Activated CD8-positive, alpha-beta T cell treated with anti-CD3 and anti-CD28 coated beads, Interleukin-2, amount 10 ng/mL, durations not matched to agents 7 days and 5 days (primary cell): ENCODE data around the gene USP24. TPM values are rescaled to one million over a fixed set of nuclear protein-coding genes. Genes with fewer than 3 reads are reported as not detected.
A peak's percentile ranks its signal among the peaks of the same experiment; 100 is the strongest.

Experiments
- ATAC-seq: fragments of 150-1000 bp; cut with Tn5 transposase; one replicate; pipeline ENCODE4 v1.10.0; 2021; ENCODE audit warnings: moderate library complexity
- CTCF ChIA-PET: fragments of 350-600 bp; sonication (Branson Sonifier 250); formaldehyde crosslinking; loops from one replicate; lab custom pipeline; 2021; ENCODE audit warnings: antibody characterized with exemption; lab: Charles Lee
- POLR2A ChIA-PET: fragments of 350-600 bp; sonication (Branson Sonifier 250); formaldehyde crosslinking; loops from one replicate; lab custom pipeline; 2021; ENCODE audit warnings: antibody characterized with exemption; lab: Charles Lee
- DNase-seq: peaks from one replicate; pipeline ENCODE4 v3.0.0-alpha.2; 2020
- H3K27ac Mint-ChIP-seq: one replicate; pipeline ENCODE4 v1.8.0; 2021; ENCODE audit warnings: mild to moderate bottlenecking, mixed read lengths
- H3K27me3 Mint-ChIP-seq: one replicate; pipeline ENCODE4 v1.8.0; 2021; ENCODE audit warnings: low read depth, mixed read lengths
- H3K36me3 Mint-ChIP-seq: one replicate; pipeline ENCODE4 v1.8.0; 2021; ENCODE audit warnings: low read depth, mixed read lengths
- H3K4me1 Mint-ChIP-seq: one replicate; pipeline ENCODE4 v1.8.0; 2021; ENCODE audit warnings: low read depth, mixed read lengths
- H3K4me3 Mint-ChIP-seq: one replicate; pipeline ENCODE4 v1.8.0; 2021; ENCODE audit warnings: mild to moderate bottlenecking, mixed read lengths
- H3K9me3 Mint-ChIP-seq: one replicate; pipeline ENCODE4 v1.8.0; 2022; ENCODE audit warnings: mixed read lengths; ENCODE audit not compliant: insufficient read depth
- total RNA-seq, 2 experiments: library from RNA; stranded (reverse); gene quantifications; one replicate each; pipeline ENCODE4 v1.2.3, GENCODE V29; 2021

Gene USP24
- total RNA-seq, 2 experiments from 2014 or later = 36.7 to 44.1 TPM

- Mint-ChIP-seq H3K27ac (no peak overlapping the region), H3K4me3 (no peak overlapping the region), H3K27me3 (no peaks in the 10 kb centered on the region), H3K36me3 (peaks cover 42% of the 10 kb centered on the region), H3K4me1 (peaks cover 28% of the 10 kb centered on the region), H3K9me3 (no peaks in the 10 kb centered on the region)
- ATAC-seq = no peak
- ChIA-PET POLR2A (interaction anchor here (2.2 kb wide), 1 partner anchor 62 kb away, joined by 8 read pairs; the partner anchor contains the start of gene USP24), CTCF (interaction anchor here (1.0 to 5.2 kb wide), 6 partner anchors 10 to 125 kb away, joined by 3 to 21 read pairs (median 4); no protein-coding TSS in a partner anchor)
- DNase-seq = no peak
These were observed 62.1 kb downstream of the USP24 start for GRCh38 chr1:55153031-55153430.

- POLR2A ChIA-PET = interaction anchor here (1.2 to 2.2 kb wide), 2 partner anchors 62 to 64 kb away, joined by 3 to 8 read pairs; partner anchors contain the start of gene USP24
- CTCF ChIA-PET = interaction anchor here (0.8 to 5.2 kb wide), 3 partner anchors 55 to 127 kb away, joined by 3 to 21 read pairs (median 5); no protein-coding TSS in a partner anchor
- H3K27me3 Mint-ChIP-seq = no peaks in the 10 kb centered on the region
- DNase-seq (peak; percentile 37), ATAC-seq (peak; percentile 98)
- H3K4me1 Mint-ChIP-seq = peaks cover 28% of the 10 kb centered on the region
- peaks cover 41% of the 10 kb centered on the region for H3K36me3 Mint-ChIP-seq
- H3K27ac Mint-ChIP-seq = peak overlapping the region; percentile 86
- no peaks in the 10 kb centered on the region for H3K9me3 Mint-ChIP-seq
- peak overlapping the region; percentile 60 for H3K4me3 Mint-ChIP-seq
These were observed 64.1 kb downstream of the USP24 start for GRCh38 chr1:55150880-55151588.

GRCh38 chr1:55148676-55149075 lies 66.5 kb downstream of the USP24 start:
- H3K27me3 Mint-ChIP-seq = no peaks in the 10 kb centered on the region
- H3K4me3 Mint-ChIP-seq = no peak overlapping the region
- H3K4me1 Mint-ChIP-seq = peaks cover 25% of the 10 kb centered on the region
- peaks cover 38% of the 10 kb centered on the region for H3K36me3 Mint-ChIP-seq
- H3K27ac Mint-ChIP-seq = no peak overlapping the region
- H3K9me3 Mint-ChIP-seq = no peaks in the 10 kb centered on the region
- ChIA-PET POLR2A (no interaction called here), CTCF (interaction anchor here (0.9 to 2.7 kb wide), 5 partner anchors 9 to 129 kb away, joined by 3 to 20 read pairs (median 3); no protein-coding TSS in a partner anchor)
- DNase-seq = no peak
- no peak for ATAC-seq

- Mint-ChIP-seq H3K27ac (no peak overlapping the region), H3K27me3 (no peaks in the 10 kb centered on the region), H3K9me3 (no peaks in the 10 kb centered on the region), H3K4me1 (peaks cover 18% of the 10 kb centered on the region), H3K4me3 (no peak overlapping the region), H3K36me3 (peaks cover 37% of the 10 kb centered on the region)
- no peak for ATAC-seq
- ChIA-PET CTCF (interaction anchor here (1.0 to 2.7 kb wide), 3 partner anchors 51 to 130 kb away, joined by 3 to 20 read pairs (median 3); no protein-coding TSS in a partner anchor), POLR2A (no interaction called here)
- DNase-seq = no peak
These were observed 67.6 kb downstream of the USP24 start for GRCh38 chr1:55147524-55147923.

- Mint-ChIP-seq H3K36me3 (peaks cover 42% of the 10 kb centered on the region), H3K4me3 (no peak overlapping the region), H3K27me3 (no peaks in the 10 kb centered on the region), H3K4me1 (peaks cover 12% of the 10 kb centered on the region), H3K27ac (no peak overlapping the region), H3K9me3 (no peaks in the 10 kb centered on the region)
- DNase-seq (no peak), ATAC-seq (no peak)
- POLR2A ChIA-PET = no interaction called here
- CTCF ChIA-PET = no interaction called here
These were observed 68.4 kb downstream of the USP24 start for GRCh38 chr1:55146781-55147180.

- no peak for ATAC-seq
- Mint-ChIP-seq H3K27me3 (no peaks in the 10 kb centered on the region), H3K4me1 (peaks cover 6% of the 10 kb centered on the region), H3K27ac (no peak overlapping the region), H3K9me3 (no peaks in the 10 kb centered on the region), H3K36me3 (peaks cover 44% of the 10 kb centered on the region), H3K4me3 (no peak overlapping the region)
- ChIA-PET CTCF (interaction anchor here (1.2 to 4.6 kb wide), 4 partner anchors 21 to 193 kb away, joined by 3 to 48 read pairs (median 5); no protein-coding TSS in a partner anchor), POLR2A (no interaction called here)
- DNase-seq = no peak
These were observed 70.3 kb downstream of the USP24 start for GRCh38 chr1:55144886-55145285.

- Mint-ChIP-seq H3K4me3 (no peak overlapping the region), H3K4me1 (peaks cover 14% of the 10 kb centered on the region), H3K27ac (no peak overlapping the region), H3K36me3 (peaks cover 51% of the 10 kb centered on the region), H3K27me3 (no peaks in the 10 kb centered on the region), H3K9me3 (no peaks in the 10 kb centered on the region)
- CTCF ChIA-PET = interaction anchor here (0.6 to 4.6 kb wide), 26 partner anchors 9 to 1440 kb away, joined by 3 to 48 read pairs (median 4); partner anchors contain the start of gene USP24
- DNase-seq = no peak
- POLR2A ChIA-PET = interaction anchor here (1.2 kb wide), 1 partner anchor 71 kb away, joined by 3 read pairs; no protein-coding TSS in a partner anchor
- peak; percentile 55 for ATAC-seq
These were observed 71.5 kb downstream of the USP24 start for GRCh38 chr1:55143684-55144083.

GRCh38 chr1:55141295-55141893 lies 73.8 kb downstream of the USP24 start:
- CTCF ChIA-PET = interaction anchor here (0.8 to 4.6 kb wide), 8 partner anchors 11 to 142 kb away, joined by 4 to 48 read pairs (median 10); partner anchors contain the start of gene USP24
- ATAC-seq (no peak), DNase-seq (no peak)
- H3K4me1 Mint-ChIP-seq = peaks cover 16% of the 10 kb centered on the region
- no peak overlapping the region for H3K4me3 Mint-ChIP-seq
- no peaks in the 10 kb centered on the region for H3K27me3 Mint-ChIP-seq
- POLR2A ChIA-PET = interaction anchor here (0.6 kb wide), 1 partner anchor 1447 kb away, joined by 5 read pairs; no protein-coding TSS in a partner anchor
- no peaks in the 10 kb centered on the region for H3K9me3 Mint-ChIP-seq
- peaks cover 45% of the 10 kb centered on the region for H3K36me3 Mint-ChIP-seq
- H3K27ac Mint-ChIP-seq = no peak overlapping the region

- ChIA-PET POLR2A (no interaction called here), CTCF (interaction anchor here (0.6 to 4.6 kb wide), 15 partner anchors 8 to 235 kb away, joined by 3 to 48 read pairs (median 5); no protein-coding TSS in a partner anchor)
- peak; percentile 94 for ATAC-seq
- DNase-seq = peak; percentile 88
- no peaks in the 10 kb centered on the region for H3K9me3 Mint-ChIP-seq
- peak overlapping the region; percentile 24 for H3K27ac Mint-ChIP-seq
- H3K27me3 Mint-ChIP-seq = no peaks in the 10 kb centered on the region
- H3K4me3 Mint-ChIP-seq = no peak overlapping the region
- H3K4me1 Mint-ChIP-seq = peaks cover 16% of the 10 kb centered on the region
- H3K36me3 Mint-ChIP-seq = peaks cover 41% of the 10 kb centered on the region
These were observed 74.6 kb downstream of the USP24 start for GRCh38 chr1:55140546-55140983.

- H3K27ac Mint-ChIP-seq = no peak overlapping the region
- ChIA-PET POLR2A (no interaction called here), CTCF (interaction anchor here (0.6 to 3.1 kb wide), 13 partner anchors 8 to 236 kb away, joined by 3 to 19 read pairs (median 4); no protein-coding TSS in a partner anchor)
- H3K27me3 Mint-ChIP-seq = no peaks in the 10 kb centered on the region
- ATAC-seq (no peak), DNase-seq (no peak)
- H3K4me3 Mint-ChIP-seq = no peak overlapping the region
- H3K4me1 Mint-ChIP-seq = peaks cover 16% of the 10 kb centered on the region
- no peaks in the 10 kb centered on the region for H3K9me3 Mint-ChIP-seq
- H3K36me3 Mint-ChIP-seq = peaks cover 41% of the 10 kb centered on the region
These were observed 75.0 kb downstream of the USP24 start for GRCh38 chr1:55140137-55140536.

- ChIA-PET POLR2A (interaction anchor here (0.6 kb wide), 1 partner anchor 74 kb away, joined by 3 read pairs; no protein-coding TSS in a partner anchor), CTCF (interaction anchor here (1.0 to 3.1 kb wide), 6 partner anchors 10 to 142 kb away, joined by 3 to 19 read pairs (median 4); no protein-coding TSS in a partner anchor)
- Mint-ChIP-seq H3K9me3 (no peaks in the 10 kb centered on the region), H3K27me3 (no peaks in the 10 kb centered on the region), H3K4me1 (peaks cover 16% of the 10 kb centered on the region), H3K27ac (no peak overlapping the region), H3K4me3 (no peak overlapping the region), H3K36me3 (peaks cover 42% of the 10 kb centered on the region)
- no peak for DNase-seq
- no peak for ATAC-seq
These were observed 76.3 kb downstream of the USP24 start for GRCh38 chr1:55138823-55139222.
